GM18498 (cell line): ENCODE measurements around the gene HCRT.
"Not testable (repeated sequence)": the region's sequence is repeated elsewhere in the genome, so short reads cannot be mapped to it uniquely, and the experiment has no call there.

Source experiments
- ATAC-seq: cut with Tn5 transposase; IDR thresholded peaks from one replicate; pipeline ENCODE4 v1.9.1; 2021; ENCODE audit warnings: mild to moderate bottlenecking, moderate library complexity; ENCODE audit not compliant: unreplicated experiment

Gene HCRT

DNA sequence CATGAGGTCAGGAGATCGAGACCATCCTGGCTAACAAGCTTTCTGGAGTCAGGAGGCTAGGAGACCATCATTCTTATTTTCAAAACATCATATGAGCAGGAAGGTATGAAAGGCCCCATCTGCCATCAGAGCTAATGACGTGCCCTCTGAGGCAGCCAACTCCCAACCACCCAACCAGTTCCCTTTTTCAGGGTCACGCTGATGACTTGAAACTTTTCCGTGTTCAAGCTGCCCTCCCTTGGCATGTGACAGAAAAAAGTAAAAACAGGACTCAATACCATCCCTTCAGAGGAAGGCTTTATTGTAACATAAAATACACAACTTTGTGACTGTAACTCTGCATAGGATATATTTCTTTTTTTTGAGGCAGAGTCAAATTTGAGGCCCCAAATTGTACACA, 13.6 kb upstream of the HCRT start:
- ATAC-seq, result no peak

DNA sequence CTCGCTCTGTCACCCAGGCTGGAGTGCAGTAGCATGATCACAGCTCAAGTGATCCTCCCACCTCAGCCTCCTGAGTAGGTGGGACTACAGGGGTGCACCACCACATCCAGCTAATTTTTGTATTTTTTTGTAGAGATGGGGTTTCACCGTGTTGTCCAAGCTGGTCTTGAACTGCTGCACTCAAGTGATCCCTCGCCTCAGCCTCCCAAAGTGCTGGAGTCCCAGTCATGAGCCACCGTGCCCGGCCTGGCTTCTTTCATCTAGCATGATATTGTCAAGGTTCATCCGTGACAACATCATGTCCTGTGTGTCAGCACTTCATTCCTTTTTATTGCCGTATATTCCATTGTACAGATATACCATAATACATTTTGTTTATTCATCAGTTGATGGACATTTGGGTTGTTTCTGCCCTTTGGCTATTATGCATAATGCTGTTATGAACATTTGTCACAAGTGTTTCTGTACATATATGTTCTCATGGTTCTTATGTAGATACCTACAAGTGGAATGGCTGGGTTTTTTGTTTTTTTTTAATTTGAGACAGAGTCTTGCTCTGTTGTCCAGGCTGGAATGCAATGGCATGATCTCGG, 12.4 kb upstream of the HCRT start:
- no peak for ATAC-seq

DNA sequence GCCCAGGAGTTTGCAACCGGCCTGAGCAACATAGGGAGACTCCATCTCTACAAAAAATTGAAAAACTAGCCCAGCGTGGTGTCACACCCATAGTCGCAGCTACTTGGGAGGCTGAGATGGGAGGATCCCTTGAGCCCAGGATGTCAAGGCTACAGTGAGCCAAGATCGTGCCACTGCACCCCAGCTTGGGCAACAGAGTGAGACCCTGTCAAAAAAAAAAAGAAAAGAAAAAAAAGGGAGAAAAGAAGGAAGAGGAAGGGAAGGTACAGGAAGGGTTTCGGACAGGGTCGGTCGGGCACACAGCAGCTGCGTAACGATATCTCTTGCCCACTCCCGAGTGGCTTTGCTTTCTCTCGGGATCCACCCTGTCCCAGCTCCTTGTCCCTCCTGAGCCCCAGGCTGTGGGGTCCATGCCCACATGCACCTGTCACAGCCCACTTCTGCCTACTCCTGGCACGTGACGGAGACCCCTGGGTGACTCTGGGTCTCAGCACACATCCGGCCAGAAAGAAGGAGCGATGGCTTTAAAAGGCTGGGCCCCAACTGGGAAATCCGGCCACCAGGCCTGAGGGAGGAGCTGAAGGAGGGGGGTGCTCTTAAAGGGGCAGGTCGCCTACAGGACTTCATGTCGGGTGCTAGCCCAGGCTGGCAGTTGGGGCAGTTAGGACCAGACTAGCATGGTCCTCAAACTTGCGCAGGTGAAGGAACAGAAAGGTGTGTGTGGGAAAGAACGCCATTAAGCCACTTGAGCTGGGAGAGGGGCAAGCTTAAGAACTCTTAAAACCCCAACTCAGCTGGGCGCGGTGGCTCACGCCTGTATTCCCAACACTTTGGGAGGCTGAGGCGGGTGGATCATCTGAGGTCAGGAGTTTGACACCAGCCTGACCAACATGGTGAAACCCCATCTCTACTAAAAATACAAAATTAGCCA, 9.0 kb upstream of the HCRT start, which contains the start of gene GHDC:
GHDC (minus strand) TSS at position 526 of the 931 bp plus-strand sequence. CDS start 913 bp downstream, outside the sequence.
- ATAC-seq, result peak; percentile 94

DNA sequence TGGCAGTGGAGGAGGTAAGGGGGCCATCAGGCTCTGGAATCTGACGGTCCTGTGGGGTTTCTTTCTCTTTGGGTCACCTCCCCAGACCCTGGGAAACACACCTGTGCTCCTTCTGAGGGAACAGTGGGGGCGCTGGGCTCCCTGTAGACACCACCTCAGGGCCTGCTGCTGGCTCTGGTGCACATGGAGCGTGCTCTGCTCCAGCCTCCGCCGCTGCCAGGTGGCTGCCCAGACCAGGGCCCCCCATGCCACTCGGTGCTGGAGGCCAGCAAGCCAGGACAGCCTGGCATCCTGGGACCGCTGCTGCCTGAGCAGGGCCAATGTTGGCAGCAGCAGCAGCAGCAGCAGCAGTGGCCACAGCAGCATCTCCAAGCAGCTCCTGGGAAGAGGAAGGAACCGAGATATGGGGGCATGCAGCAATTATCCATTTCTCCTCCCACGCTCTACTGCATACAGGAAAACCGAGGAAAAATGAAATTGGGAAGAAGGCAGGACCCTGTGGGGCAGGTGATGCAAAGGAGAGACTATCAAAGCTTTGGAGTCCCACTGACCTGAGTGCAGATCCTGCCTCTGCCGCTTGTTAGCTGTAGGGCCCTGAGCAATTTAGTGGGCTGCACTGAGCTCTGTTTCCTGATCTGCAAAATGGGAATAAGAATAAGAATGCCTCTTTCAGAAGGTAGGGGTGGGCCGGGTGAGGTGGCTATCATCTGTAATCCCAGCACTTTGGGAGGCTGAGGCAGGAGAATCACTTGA, 8.1 kb upstream of the HCRT start:
- no peak for ATAC-seq

DNA sequence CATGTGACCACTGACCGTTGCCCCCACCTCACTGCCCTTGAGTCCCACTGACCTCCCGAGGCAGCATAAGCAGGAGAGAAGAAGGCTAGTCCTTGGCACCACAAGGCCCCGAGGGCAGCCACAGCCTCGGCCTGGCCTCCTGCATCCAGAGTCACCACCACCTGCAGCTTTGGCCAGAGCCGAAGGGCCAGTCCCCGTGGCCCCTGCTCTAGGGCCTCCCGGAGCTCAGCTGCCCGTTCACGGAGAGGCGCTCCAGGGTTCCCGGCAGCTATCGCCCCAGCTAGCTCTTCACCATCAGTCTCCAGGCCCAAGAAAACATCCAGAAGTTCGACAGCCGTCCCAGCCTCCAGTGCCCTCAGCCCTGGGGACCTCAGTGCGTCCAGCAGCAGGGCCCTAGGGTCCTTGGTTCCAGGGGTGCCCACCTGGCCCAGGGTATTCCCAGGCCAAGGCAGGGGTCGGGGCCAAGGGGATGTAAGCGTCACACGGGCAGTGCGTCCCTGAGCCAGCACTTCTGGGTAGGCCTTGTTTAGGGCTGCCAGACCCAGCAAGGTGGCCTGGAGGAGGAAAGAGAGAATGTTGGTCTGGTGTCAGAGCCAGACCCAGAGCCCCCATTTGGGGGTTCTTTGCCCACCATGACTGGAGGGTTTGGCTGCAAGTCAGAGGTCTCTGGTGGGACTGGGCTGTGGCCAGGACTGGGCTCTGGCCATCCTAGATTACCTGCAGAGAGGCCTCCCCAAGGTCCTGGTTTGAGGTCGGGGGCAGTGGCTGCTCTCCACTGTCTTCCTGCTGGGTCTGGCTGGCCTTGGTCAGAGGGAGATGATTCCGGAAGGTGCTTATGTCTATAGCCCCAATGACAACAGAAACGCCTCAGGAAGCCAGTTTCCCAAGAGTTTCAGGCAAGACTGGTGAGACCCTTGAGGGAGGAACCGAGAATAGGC, 7.2 kb upstream of the HCRT start:
- ATAC-seq, result no peak

DNA sequence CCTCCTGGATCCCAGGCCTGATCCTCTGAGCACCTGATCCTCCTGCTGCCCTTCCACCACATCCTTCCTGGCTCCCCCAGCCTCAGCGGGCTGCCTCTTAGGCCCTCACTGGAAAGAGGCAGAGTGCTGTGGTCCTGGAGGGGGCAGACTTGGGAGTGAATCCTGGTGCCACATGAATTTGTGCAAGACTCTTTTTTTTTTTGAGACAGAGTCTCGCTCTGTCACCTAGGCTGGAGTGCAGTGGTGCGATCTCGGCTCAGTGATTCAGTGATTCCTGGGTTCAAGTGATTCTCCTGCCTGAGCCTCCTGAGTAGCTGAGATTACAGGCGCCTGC, 6.0 kb upstream of the HCRT start:
- ATAC-seq, result no peak

DNA sequence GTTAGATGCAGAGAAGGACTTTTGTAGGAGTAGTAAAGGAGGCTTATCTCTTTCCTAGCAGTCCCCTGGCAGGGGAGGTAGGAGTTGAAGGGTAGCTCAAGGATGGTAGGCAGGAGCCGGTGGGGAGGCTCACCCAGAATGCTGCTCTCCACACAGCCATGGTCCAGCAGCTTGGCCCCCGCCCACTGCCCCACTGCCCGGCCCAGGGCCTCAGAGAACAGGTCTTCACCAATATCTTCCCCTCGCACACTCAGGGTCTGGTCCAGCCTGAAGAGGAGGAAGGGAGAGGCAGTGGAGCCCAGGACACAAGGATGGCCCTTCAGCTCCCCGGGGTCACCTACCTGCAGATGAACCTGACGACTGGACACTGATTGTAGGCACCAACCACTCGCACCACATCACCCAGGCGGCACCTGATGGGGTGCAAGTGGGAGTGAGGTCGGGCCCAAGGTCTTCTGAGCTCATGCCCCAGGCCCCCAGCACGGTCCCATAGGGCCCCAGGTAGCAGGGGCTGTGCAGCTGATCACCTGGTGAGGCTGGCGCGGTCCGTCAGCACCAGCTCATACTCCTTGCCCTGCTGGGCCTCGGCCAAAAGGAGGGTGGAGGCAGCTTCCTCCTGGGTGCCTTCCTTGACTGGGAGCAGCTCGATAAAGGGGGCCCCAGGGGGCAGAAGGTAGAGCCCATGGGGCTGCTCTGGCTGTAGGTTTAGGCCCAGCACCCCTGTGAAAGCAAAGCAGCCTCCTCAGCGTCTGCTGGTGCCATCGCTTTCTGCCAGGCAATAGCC, 5.4 kb upstream of the HCRT start:
- no peak for ATAC-seq

DNA sequence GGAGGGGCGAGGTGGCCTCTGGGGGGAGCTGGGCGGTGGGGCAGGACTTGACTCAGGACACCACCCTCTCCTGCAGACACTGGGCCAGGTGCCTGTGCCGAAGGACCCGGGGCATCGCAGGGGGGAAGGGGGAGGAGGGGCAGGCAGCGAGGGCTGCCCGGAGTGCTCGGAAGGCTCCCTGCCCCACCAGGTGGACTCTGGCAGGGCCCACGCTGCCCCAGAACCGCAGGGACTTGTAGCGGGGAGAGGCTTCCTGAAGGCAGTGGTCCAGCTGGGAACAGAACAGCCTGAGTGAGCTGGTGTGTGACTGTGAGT, 4.4 kb upstream of the HCRT start:
- ATAC-seq, result no peak

DNA sequence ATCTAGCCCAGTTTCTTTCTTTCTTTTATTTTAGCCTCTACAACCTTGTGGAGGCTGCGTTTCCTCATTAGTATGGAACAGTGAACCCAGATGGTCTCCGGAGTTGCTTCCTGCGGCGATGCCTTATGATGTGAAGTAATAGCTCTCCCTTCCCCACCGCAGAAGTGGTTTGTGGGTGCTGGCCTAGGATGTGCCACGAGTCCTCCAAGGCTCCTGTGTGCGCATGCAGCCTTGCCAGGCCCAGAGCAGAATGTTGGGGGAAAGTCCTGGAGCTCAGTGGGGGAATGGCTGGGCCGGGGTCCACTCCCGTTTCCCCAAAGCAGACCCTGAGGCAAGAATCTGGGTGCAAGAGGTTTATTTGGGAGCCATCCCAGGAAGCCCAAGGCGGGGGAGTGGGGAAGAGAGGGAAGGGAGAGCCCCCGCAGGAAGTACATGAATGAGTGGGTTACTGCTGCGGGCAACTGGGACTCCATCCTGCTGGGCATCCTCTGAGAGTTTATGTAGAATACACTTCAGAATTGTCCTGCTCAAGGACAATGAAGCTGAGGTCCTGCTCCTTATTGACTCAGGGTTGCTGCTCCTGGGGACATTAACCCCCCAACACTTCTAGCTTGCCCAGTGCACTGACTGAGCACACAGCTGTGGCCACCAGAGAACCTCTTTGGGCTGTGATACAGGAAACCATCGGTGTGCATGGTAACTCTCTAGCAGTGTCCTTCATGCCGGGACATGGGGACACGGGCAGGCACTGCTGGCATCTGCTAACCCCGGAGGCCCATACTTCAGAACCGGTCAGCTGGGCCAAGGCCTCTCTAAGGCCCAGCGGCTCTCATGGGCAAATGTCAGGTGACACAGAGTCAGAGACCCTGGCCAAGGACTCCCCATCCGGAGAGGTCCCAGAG, 3.7 kb upstream of the HCRT start:
- ATAC-seq, result no peak

DNA sequence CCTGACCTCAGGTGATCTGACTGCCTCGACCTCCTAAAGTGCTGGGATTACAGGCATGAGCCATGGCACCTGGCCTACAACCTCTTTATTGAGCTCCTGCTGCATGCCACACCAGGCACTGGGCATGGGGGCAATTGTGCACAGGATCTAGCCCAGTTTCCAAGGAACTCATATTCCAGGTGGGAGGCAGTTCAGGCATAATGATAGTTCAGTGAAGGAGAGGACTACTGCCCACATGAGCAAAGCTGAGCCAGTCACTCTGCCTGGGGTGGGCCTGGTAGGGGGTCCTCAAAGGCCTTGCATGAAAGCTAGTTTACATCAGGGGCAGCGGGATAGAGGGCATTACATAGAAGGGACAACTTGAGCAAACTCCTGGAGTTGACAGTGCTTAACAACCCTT, 2.6 kb upstream of the HCRT start:
- ATAC-seq, result no peak

DNA sequence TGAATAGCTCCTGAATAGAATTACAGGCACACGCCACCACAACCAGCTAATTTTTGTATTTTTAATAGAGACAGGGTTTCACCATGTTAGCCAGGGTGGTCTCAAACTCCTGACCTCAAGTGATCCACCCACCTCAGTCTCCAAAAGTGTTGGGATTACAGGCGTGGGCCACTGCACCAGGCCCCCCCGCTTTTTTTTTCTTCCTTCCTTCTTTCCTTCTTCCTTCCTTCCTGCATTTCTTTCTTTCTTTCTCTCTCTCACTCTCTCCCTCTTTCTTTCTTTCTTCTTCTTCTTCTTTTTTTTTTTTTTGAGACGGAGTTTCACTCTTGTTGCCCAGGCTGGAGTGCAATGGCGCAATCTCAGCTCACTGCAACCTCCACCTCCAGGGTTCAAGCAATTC, 939 bp upstream of the HCRT start:
- not testable (repeated sequence) for ATAC-seq

DNA sequence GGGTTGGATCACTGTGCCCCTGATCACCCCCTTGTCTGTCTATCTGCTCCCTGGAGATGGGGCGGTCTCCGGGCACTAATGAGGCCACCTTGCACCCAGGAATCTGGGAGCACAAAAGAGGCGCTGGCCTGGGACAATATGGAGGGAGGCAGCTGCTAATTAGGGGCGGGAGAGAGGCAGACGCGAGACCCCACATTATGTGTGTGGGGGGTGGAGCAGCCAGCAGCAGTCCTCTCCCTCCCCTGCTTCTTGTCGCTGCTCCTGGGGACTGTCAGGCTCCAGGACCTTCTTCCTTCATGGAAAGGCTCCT, 324 bp upstream of the HCRT start:
- no peak for ATAC-seq

DNA sequence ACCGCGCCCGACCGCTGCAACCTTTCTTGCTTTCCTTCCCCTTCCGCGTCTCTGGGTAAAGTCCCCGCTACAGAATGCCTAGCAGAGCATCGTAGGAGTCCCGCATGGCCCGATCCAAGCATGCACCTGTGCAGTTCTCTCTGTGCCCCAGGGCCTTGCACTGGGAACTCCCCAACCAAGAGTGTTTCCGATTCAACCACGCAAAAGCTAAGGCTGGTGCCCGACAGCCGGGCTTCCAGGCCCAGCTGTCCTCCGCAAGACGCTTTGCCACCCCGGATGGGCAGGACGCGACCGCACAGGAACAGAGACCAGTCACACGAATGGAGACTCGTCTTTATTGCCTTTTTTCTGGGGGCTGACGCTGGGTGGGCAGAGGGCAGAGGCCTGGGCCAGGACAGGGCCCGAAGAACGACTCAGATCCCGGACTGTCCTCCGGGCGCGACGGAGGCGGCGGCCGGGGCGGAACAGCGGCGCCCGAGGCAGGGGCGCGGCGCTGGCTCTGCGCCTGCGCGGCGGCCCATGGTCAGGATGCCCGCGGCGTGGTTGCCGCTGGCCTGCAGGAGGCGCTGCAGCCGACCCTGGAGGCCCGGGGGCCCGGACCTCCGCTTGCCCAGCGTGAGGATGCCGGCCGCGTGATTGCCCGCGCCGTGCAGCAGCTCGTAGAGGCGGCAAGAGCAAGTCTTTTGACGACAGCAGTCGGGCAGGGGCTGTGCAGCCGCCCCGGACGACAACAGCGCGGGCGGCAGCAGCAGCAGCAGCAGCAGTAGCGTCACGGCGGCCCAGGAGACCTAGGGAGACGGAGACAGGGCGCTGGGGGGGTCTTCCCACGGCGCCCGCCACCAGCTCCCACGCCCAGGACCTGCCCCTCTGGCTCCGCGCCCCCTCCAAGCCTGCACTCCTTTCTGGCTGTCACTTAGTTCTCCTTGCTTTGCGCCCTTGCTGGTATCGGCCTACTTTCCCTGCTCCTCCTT, 1.2 kb downstream of the HCRT start:
- peak; percentile 66 for ATAC-seq

DNA sequence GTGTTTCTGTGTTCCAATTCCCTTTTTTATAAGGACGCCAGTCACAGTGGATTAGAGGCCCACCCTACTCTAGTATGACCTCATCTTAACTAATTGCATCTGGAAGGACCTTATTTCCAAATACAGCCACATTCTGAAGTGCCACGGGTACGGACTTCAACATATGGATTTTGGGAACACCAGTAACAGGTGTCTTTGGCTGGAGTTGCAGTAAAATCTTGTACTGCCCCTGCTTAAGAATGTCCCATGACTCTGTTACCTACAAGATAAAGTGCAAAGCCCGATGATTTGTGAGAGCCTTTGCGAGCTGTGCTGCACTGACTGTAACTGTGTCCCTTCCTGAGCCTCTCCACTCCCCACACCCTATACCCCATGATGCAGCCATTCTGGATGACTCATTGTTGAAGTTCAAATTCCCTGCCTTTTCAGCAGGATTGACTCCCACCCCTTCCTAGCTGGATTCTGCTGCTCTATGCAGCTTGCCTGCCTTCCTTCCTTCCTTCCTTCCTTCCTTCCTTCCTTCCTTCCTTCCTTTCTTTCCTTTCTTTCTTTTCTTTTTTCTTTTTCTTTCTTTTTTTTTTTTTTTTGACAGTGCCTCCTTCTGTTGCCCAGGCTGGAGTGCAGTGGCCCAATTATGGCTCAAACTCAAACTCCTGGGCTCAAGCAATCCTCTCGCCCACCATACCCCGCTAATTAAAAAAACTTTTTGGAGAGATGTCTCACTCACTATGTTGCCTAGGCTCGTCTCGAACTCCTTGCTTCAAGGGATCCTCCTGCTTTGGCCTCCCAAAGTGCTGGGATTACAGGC, 2.1 kb downstream of the HCRT start:
- no peak for ATAC-seq

DNA sequence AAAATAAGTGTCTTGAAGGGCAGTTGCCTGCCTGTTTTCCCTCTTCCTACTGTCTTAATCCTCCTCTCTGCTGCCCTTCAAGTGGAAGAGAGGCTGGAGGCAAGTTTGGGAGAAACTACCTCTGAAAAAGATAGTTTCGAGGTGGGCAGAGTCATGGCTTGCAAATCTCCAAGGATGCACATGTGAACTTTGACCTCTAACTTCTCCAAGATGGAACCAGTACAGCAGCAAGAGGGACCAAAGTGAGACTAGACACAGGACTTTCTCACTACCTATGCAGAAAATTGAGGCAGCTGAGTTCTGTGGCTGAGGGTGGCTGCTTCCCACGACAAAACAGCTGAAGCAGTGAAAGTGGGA, 3.4 kb downstream of the HCRT start:
- no peak for ATAC-seq

DNA sequence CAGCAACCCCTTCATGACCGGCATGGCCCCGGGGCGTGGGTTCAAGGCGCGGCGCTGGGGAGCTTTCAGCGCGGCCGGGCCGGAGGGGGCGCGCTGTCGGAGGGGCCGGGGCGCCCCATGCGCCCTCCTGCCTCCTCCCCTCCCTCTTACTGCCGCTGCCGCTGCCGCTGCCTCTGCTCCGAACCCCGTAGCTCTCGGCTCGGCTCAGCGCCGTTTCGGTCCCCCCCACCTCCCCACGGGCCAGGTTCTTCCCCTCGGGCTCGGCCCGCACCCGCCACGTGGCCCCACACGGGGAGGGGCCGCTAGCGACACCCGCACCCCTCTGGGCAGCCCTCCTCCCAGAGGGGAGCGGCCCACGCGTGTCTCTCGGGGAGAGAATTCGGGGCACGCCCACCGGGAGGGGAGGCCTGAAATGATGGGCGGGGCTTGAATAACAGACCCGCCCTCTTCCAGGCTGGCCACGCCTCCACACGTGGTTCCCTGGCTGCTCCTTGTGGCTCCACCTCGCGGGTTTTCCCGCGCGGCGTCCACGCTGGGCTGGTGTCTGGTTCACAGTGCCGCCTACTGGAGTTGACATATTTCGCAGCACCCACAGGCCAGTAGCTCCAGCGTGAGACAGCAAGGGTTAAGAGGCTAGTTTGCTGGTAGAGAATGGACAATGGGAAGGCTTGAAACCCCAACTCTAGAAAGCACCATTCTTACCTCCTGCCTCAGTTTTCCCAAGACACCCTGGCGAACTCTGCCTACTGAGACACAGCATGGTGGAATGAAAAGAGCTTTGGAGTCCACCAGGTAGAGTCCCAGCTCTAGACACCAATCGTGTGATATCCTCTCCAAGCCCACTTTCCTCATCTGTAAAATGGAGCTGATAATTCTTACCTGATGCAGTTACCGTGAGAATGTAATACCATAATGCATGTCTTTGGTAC, 4.1 kb downstream of the HCRT start, which contains the start of gene KCNH4:
KCNH4 (minus strand) TSS at position 221 of the 929 bp plus-strand sequence; CDS start at position 24, 197 bp downstream.
- ATAC-seq, result peak; percentile 57
